HG03039 (cell line): ENCODE data around the gene HIP1R.
"Not testable (repeated sequence)": the region's sequence is repeated elsewhere in the genome, so short reads cannot be mapped to it uniquely, and the experiment has no call there.

Experiments
- ATAC-seq: cut with Tn5 transposase; IDR thresholded peaks from one replicate; pipeline ENCODE4 v1.9.1; 2021; ENCODE audit warnings: mild to moderate bottlenecking, moderate library complexity; ENCODE audit not compliant: unreplicated experiment

Gene HIP1R, protein sequence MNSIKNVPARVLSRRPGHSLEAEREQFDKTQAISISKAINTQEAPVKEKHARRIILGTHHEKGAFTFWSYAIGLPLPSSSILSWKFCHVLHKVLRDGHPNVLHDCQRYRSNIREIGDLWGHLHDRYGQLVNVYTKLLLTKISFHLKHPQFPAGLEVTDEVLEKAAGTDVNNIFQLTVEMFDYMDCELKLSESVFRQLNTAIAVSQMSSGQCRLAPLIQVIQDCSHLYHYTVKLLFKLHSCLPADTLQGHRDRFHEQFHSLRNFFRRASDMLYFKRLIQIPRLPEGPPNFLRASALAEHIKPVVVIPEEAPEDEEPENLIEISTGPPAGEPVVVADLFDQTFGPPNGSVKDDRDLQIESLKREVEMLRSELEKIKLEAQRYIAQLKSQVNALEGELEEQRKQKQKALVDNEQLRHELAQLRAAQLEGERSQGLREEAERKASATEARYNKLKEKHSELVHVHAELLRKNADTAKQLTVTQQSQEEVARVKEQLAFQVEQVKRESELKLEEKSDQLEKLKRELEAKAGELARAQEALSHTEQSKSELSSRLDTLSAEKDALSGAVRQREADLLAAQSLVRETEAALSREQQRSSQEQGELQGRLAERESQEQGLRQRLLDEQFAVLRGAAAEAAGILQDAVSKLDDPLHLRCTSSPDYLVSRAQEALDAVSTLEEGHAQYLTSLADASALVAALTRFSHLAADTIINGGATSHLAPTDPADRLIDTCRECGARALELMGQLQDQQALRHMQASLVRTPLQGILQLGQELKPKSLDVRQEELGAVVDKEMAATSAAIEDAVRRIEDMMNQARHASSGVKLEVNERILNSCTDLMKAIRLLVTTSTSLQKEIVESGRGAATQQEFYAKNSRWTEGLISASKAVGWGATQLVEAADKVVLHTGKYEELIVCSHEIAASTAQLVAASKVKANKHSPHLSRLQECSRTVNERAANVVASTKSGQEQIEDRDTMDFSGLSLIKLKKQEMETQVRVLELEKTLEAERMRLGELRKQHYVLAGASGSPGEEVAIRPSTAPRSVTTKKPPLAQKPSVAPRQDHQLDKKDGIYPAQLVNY

DNA sequence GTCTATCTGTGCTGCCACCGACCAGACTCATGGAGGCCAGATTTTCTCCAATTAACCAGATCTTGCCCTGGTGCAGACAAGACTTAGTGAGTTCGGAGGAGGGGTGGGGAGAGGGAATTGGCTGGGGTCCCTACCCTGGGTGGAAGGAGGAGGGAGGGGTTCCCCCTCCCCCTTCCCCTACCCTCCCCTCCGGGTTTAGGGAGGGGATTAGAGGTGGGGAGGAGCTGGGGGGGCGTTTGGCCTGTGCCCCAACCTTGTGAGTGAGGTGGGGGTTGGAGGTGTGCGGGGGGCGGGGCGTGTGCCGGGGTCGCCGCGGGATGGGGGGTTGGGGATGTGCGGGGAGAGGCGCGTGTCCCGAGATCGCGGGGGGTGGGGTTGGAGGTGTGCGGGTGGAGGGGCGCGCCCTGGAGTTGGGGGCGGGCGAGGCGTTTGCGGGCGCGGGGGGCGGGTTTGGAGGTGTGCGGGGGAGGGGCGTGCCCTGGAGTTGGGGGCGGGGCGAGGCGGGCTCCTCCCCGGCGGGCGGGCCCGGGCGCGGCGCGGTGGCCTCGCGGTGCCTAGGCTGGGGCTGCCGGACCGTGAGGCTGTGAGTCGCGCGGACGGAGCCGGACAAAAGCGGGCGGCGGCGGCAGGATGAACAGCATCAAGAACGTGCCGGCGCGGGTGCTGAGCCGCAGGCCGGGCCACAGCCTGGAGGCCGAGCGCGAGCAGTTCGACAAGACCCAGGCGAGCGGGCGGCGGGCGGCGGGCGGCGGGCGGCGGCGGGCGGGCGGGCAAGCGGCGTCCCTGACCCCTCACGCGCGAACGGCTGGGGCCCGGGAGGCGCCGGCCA is at the start of gene HIP1R:
TSS of gene HIP1R (plus strand) at position 537 of the 829 bp plus-strand sequence. CDS start at position 631, 94 bp downstream.
- ATAC-seq: no peak

DNA sequence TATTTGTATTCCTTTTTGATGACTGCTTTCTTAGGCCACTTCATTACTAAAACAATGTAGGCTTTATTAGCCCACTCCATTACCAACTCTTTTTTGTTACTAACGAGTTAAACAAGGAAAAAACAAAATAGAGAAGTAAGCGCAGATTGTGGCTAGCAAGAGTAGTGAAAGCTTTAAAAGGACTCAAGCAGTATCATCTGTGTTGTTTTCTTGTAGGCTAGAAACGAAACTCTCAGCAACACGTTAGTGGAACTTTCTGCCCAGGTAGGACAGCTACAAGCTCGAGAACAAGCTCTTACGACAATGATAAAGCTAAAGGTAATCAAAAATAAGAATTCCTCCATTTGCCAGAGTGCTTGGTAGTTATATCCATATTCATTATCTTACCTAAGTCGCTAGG is 49.8 kb upstream of the HIP1R start:
- no peak for ATAC-seq

DNA sequence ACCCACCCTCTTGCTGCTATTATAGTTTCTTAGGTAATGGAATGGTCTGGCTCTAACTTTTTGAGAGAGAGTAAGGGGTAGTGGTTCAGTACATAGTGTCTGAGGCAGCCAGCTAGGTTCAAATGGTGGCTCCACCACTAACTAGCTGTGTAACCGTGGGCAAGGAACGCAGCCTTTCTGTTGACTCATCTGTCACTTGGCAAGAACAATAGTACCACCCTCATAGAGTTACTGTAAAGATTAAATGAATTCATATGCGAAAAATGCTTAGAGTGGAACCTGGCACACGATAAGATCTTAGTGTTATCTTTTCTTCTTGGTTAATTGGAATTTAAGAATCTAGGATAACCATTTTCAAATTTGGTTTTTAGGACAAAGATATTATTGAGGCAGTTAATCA is 46.9 kb upstream of the HIP1R start:
- no peak for ATAC-seq

DNA sequence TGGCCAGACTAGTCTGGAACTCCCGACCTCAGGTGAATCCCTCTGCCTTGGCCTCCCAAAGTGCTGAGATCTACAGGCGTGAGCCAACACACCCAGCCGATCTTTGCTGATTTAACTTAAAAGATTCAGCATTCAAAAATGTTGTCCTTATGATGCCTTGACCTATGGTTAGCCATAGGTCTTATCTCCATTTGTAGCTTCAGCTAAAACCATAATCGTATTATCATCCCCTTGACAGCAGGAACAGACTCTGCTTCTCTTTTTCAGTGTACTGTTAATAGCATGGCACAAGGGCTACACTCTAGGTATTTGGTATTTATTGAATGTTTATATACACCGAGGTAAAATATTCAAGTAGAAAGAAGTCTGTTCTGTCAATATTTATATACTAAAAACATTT is 45.6 kb upstream of the HIP1R start:
- no peak for ATAC-seq

DNA sequence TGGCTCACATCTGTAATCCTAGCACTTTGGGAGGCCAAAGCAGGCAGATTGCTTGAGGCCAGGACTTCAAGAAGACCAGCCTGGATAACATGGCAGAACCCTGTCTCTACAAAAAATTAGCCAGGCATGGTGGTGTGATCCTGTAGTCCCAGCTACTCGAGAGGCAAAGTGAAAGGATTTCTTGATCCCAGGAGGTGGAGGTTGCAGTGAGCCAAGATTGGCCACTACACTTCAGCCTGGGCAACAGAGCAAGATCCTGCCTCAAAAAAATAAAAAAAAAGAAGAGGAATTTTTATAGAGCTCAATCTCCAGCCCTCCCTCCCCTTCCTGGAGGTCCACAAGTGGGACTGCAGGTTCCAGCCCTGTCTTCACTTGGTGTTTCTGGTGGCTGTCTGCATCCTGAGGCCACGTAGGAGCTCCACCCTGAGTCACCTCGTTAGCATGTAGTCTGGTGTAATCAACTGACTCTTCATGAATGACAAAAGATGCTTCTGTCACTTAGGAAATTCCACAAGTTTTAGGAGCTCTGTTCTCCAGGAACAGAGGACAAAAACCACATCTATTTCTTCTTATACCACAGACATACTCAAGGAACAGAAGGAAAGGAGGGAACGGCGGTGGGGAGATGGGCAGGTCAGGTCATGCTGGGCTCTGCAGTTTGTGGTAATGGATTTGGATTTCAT is 44.7 kb upstream of the HIP1R start:
- ATAC-seq: no peak

DNA sequence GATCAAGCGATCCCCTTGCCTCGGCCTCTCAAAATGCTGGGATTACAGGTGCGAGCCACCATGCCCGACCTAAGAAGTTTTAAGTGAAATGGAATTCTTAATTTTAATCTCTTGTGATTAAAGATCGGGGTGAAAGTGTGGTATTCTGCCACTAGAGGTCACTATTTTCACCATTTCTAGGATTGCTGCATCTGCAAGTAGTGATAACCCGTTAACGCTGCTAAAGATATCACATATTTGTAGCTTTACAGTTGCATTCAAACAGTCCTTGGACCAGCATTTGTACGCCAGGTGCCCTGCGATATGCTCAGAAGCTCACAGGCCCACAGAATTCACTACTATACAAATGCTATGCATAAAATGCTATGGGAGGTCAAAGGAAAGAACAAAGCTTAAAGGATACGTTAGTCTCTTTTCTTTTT is 41.6 kb upstream of the HIP1R start:
- no peak for ATAC-seq

DNA sequence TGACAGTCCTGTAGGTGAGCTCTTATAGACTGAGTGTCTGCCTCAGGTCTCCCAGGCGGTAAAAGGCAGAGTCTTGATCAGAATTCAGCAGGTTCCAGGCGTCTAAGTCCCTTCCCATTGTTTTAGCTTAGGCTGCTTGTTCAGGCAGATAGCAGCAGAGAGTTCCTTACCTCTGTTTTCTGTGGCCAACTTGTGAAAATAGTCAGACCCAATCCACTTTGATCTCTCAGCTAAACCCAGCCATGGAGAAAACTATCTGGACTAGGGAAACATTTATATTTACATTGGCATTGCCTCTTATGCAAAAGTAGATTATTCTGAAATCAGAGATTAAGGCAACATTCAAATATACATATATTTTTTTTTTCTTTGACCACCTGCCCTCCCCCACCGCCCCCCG is 39.5 kb upstream of the HIP1R start:
- ATAC-seq: no peak

DNA sequence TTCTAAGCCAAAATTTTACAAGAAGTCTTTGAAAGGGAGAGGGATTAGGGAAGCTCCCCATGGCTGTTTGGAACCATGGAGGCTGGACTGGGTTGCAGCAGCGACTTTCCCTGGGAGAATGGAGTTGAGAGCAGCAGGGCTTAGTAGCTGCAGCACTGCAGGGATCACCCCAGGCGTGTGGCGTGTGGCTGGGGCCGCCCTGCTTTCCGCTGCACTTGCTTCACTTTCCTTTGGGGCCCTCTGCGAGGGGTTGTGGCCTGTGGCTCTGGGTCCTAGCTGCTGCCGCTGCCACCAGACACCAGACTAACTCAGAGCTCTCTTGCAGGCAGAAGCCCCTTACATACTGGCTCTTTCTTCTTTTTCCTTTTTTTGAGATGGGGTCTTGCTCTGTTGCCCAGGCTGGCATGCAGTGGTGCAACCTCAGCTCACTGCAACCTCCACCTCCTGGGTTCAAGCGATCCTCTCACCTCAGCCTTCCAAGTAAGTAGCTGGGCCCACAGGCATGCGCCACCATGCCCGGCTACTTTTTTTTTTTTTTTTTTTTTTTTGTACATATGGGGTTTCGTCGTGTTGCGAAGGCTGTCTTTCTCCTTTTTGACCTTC is 35.5 kb upstream of the HIP1R start:
- ATAC-seq: no peak

DNA sequence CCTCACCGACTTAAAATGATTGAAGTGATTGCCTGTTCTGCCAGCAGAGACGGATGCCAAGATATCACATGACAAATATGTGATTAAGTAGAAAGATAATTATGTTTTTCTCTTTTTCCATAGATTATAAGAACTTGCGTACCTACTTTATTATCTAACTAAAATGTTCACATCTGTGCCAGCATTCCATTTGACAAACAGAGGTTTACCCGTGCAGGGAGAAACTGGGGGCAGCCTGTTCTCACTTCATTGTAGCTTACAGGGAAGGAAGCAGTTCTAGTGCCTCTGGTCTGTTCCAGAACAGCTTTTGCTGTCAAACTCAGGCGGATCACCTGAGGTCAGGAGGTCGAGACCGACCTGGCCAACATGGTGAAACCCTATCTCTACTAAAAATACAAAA is 31.3 kb upstream of the HIP1R start:
- ATAC-seq: no peak

DNA sequence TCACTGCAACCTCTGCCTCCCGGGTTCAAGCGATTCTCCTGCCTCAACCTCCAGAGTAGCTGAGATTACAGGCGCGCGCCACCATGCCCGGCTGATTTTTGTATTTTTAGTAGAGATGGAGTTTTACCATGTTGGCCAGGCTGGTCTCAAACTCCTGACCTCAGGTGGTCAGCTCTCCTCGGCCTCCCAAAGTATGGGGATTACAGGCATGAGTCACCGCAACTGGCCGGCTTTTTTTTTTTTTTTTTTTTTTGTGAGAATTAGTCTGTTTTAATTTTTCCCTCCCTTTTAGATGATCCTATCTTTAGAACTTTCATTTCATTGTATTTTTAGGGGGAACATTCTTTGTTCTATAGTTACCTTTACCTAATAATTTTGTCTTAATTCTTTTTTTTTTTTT is 30.3 kb upstream of the HIP1R start:
- ATAC-seq: not testable (repeated sequence)

DNA sequence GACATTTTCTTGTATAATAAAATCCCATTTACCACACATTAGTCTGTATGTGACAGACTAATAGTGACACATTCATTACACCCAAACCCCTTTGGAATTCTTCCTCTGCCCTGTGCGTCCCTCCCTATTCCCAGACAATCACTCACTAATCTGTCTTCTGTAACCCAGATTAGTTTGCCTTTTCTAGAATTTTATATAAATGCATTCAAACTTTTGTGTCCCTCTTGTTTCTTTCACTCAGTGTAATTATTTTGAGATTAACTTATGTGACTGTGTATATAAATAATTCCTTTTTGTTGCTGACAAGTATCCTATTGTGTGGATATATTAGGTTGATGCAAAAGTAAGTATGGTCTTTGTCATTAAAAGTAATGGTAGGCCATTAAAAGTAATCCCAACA is 27.6 kb upstream of the HIP1R start:
- no peak for ATAC-seq

DNA sequence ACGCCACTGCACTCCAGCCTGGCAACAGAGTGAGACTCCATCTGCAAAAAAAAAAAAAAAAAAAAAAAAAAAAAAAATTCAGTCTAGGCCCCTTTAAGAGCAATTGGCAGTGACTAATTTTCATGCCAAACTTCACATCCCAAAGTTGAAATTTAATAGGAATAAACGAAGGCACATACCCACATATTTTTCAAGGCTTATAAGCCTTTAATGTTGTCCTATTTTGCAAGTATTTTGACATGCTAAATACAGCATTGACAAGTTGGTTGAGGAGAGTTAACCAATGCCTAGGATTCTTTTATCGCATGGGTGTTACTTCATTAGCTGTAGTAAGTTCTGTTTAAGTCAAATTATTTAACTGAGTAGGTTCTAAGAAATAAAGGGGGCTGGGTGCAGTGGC is 23.5 kb upstream of the HIP1R start:
- ATAC-seq: no peak

DNA sequence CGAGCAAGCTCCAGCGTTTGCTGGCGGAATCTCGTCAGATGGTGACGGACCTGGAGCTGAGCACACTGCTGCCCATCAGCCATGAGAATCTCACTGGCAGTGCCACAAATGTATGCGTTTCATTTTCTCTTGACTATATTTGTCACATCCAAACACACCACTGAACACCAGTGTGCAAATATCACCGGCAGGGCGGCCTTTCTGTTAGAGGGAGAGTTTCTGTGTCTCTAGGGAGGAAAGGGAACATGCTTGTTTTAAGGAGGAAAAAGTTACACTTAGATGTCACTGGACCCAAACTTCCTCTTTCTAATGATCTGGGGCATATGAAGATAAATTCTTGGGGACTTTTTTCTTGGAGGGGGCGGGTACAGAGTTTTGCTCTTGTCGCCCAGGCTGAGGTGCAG is 21.9 kb upstream of the HIP1R start:
- ATAC-seq: no peak

DNA sequence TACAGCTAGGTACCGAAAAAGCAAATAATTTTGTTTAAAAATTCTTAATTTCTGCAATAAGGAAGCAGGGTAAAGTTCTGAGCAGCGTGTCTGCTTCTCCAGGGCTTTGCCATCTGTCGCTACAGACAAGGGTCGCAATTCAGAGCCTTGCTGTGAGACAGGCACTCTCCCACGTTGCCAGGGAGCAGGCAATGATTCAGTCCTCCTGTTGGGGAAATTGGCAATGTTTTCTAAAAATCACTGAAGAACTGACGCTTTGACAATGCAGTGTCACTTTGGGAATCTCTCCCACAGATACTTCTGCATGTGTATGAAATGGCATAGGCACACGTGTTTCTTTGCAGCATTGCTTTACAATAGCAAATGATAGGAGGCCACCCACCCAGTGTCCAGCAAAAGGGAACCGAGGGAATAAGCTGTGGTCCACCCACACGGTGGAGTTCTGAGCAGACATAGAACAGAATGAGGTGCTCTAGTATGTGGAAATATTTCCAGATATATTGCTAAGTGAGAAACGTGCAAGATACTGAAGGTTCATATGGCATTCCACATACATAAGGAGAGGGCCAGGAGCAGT is 16.0 kb upstream of the HIP1R start:
- ATAC-seq: no peak

DNA sequence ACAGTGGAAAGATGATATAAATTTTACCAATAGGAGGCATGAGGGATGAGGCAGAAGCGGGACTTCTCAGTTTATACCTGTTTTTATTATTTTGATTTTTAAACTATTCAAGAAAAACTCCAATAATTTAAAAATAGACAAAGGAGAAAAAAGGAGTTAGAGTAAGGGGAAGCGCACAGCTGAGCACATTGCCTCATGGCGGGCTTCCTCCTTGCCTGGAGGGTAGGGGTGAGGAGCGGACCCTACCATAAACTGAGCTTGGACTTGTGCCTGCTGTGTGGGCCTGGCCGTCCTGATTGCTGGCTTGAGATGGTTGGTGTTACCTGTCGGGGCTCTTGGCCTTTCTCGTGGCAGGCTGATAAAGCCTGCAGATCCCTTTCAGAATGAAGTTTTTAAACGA is 15.1 kb upstream of the HIP1R start:
- ATAC-seq: no peak

DNA sequence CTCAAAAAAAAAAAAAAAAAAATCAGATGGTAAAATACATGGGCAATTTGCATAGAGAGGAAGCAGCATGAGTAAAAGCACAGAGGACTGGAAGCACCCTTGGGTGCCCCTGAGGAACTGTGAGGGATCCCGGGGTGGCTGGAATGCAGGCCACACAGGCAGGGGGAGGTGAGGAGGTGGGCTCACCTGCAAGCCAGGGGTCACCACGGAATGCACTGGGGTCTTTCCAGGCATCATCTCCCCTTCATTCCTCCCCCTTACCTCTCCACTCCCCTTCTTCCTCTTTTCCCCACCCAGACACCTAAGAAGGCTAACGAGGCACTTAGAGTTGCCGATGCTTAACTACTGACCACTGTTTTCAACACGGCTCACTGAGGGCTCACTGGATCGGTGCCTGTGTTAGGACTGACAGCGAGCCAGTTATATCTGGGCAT is 14.4 kb upstream of the HIP1R start:
- no peak for ATAC-seq

DNA sequence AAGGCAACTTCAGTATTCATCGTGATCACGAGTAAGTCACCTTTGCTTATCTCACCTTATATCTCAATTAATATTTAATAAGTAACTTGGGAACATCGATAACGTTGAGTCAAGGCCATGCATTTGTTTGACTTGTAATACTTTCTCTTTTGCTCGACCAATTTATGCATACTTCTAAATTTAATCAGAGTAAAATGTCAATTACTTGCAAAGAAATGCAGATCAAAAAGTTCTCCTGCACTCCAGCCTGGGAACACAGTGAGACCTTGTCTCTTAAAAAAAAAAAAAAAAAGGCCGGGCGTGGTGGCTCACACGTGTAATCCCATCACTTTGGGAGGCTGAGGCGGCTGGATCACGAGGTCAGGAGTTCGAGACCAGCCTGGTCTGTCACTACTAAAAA is 11.8 kb upstream of the HIP1R start:
- no peak for ATAC-seq

DNA sequence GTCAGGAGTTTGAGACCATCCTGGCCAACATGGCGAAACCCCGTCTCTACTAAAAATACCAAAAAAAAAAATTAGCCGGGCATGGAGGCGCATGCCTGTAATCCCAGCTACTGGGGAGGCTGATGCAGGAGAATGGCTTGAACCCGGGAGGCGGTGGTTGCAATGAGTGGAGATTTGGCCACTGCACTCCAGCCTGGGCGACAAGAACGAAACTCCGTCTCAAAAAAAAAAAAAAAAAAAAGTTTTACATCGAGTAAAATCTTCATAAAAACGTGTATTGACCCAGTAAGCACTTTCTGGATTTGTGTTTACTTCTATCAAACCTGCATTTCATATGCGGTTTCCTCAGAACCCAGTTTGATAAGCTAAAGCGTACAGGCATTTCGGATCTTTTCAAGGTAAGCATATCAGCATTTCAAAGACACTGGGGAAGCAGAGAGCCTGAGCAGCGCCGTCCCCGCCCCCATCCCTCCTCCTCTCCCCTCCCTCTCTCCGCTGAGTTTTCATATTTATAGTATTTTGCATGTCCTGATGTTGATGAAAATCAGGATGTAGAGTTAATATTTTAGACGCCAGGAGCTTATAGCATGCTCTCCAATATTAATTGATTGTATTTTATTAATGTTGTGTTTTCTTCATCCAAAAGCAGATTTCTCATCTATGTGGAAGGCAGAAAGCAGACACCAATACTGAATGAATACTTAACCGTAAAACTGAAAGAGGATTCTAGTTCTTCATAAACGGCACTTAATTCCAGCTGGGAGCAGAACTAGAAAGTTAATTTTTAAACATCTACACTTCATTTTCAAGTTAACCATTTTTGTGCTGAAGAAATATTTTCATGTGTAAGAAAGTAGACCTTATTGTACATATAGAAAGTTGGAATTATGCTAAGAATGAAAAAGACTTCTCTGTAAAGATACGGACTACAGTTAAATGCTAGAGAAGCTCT is 9.2 kb upstream of the HIP1R start:
- no peak for ATAC-seq
